RKO (cell line): Measurements from ENCODE around the gene PDILT.

ENCODE experiments used
- DNase-seq: peaks from one replicate; pipeline ENCODE4 v3.0.0-alpha.2; 2016; ENCODE audit warnings: low spot score

Gene PDILT

GRCh38 chr16:20401475-20402016, 3.0 kb downstream of the PDILT start:
- DNase-seq, result no peak

GRCh38 chr16:20401066-20401465, 3.5 kb downstream of the PDILT start:
- no peak for DNase-seq

GRCh38 chr16:20399185-20399584, 5.4 kb downstream of the PDILT start:
- no peak for DNase-seq

GRCh38 chr16:20398603-20399002, 5.9 kb downstream of the PDILT start:
- no peak for DNase-seq

- DNase-seq, result no peak
These were observed 7.0 kb downstream of the PDILT start for GRCh38 chr16:20397468-20398074.

- DNase-seq, result no peak
These were observed 7.6 kb downstream of the PDILT start for GRCh38 chr16:20396846-20397467.

- DNase-seq, result no peak
These were observed 8.6 kb downstream of the PDILT start for GRCh38 chr16:20395946-20396345.

GRCh38 chr16:20393801-20394577, 10.5 kb downstream of the PDILT start:
- no peak for DNase-seq

GRCh38 chr16:20391045-20391444, 13.5 kb downstream of the PDILT start:
- DNase-seq, result no peak

- no peak for DNase-seq
These were observed 15.7 kb downstream of the PDILT start for GRCh38 chr16:20388854-20389253.

- DNase-seq, result no peak
These were observed 16.6 kb downstream of the PDILT start for GRCh38 chr16:20387978-20388377.

GRCh38 chr16:20385844-20386832, 18.4 kb downstream of the PDILT start:
- DNase-seq, result peak; percentile 28

- peak; percentile 75 for DNase-seq
These were observed 21.2 kb downstream of the PDILT start for GRCh38 chr16:20383106-20384029.

- DNase-seq, result peak; percentile 23
These were observed 22.2 kb downstream of the PDILT start for GRCh38 chr16:20382202-20382948.

GRCh38 chr16:20380782-20381181, 23.8 kb downstream of the PDILT start:
- DNase-seq, result no peak

GRCh38 chr16:20377181-20377580, 27.4 kb downstream of the PDILT start:
- no peak for DNase-seq

GRCh38 chr16:20372701-20373100, 31.8 kb downstream of the PDILT start:
- DNase-seq, result peak; percentile 64

GRCh38 chr16:20369452-20370054, 35.0 kb downstream of the PDILT start:
- DNase-seq, result no peak

GRCh38 chr16:20364051-20364450, 40.5 kb downstream of the PDILT start:
- no peak for DNase-seq
